ENCODE results near the gene USP25.

The USP25 gene

DNA sequence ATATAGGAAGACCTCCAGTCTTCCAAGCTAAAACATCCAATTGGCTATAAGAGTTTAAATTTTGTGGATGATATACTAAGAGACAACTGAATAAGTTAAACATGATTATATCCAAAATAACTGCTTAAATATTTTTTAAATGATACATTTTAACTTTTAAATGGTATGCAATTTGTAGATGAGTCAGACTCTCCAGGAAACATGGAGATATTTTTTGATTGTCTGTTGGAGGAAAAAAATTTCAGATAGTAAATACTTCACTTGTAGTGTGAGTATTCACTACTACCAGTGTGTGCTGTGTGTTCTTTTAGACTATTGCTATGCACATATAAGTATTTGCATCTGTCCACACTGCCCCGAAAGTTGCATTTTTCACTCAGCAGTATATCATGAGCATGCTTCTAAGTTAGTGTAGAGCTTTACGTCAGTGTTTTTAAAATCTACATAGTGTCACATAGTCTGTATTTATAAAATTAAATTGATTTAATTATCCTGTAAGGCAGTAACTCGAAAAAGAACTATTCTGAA is 91.1 kb downstream of the USP25 start:
- DNase-seq: no peak

DNA sequence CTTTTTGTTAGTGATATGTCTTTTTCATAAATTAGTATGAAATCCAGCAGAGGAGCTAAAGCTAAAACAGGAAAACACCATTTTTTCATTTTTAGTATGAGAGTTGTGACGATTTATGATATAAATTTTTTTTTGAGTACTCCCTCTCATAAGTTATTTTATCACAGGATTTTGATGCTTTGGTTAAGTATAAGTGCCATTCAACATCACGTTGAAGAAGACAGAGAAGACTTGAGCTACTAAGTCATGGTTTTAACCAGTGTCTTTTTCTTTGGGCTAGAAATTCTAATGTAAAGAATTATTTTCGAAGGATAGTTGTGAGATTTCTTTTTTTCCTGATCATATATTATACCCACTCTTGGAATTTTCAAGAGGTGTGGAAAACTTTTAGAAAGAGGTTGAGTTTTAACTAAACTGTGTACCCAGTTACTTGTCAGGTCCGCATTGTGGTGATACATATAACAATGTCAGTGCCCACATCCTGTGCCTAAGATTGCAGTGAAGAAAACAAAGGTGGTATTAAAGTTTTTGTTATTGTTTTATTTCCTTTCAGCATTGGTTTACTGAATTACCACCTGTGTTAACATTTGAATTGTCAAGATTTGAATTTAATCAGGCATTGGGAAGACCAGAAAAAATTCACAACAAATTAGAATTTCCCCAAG is 93.8 kb downstream of the USP25 start:
- no peak for DNase-seq

DNA sequence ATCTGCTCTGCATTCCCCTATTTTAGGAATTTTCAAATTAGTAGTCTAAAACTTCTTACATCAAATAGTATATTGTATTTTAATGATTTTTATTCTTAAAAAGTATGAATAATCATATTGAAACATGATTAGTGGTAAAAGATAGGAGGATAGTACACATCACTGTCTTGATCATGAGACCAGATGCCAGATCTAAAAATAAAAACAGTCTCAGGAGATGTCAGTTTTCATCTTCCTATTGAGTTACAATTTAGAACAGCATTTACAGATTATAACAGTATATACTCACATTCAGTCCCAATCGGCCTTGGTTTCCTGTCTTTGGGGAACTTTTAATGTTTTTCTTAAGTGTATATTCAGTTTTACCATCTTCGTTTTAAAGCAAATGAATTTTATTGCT is 95.9 kb downstream of the USP25 start:
- DNase-seq: no peak

DNA sequence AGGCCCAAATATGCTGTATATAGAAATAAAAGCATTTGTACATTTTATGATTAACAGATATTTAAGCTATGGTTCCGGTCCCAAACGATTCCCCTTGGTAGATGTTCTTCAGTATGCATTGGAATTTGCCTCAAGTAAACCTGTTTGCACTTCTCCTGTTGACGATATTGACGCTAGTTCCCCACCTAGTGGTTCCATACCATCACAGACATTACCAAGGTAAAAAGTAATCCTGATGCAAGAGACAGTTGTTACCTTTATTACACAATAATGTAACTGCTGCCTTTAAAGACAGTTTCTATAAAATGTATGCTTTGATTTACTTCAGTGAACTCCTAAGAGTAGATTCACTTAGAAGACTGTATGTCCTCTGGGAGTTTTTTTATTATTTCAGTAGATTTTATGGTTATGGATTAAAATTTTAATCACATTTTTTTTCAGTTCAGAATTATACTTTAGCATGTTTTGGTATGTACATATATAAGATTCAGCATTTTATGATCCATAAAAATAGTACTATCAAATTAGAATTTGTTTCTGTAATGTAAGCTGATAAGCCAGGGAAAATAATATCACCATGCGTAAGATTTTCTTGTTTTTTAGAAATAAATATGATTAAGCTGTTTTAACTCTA is 96.5 kb downstream of the USP25 start:
- peak in 1 of 2 experiments; percentile 10 for DNase-seq

DNA sequence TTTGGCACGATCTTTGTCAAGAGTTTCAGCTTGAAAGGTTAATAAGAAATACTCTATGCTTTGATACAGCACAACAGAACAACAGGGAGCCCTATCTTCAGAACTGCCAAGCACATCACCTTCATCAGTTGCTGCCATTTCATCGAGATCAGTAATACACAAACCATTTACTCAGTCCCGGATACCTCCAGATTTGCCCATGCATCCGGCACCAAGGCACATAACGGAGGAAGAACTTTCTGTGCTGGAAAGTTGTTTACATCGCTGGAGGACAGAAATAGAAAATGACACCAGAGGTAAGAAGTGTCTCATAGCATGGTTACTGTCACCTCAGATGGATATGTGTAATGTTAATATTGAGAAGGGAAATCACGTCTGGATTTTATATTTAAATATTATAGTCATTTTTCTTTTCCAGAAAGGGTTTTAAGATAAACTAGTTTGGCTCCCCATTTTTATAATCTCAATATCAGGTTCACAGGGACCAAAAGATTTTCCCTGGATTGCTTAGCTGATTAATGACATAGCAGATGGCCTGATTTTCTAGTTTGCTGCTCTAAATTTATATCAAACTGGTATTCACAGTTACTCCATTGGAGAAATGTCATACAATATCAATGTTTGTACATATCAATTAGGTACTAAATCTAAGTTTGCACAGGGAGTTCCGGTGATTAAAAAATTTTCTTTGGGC is 97.3 kb downstream of the USP25 start:
- DNase-seq: no peak

DNA sequence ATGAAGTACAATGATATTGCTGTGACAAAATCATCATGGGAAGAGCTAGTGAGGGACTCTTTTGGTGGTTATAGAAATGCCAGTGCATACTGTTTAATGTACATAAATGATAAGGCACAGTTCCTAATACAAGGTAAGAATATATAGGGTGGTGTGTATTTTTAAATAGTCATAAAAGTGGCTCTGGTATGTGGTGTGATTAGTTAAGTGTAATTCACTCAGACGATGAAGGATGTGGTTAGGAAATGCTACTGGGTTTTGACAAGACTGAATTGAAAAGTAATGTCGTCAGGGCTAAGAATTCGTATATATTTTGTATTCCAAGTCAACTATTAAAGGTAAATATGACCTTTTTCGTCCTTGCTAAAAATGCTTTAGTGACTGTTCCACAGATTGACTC is 101.7 kb downstream of the USP25 start:
- DNase-seq: no peak

DNA sequence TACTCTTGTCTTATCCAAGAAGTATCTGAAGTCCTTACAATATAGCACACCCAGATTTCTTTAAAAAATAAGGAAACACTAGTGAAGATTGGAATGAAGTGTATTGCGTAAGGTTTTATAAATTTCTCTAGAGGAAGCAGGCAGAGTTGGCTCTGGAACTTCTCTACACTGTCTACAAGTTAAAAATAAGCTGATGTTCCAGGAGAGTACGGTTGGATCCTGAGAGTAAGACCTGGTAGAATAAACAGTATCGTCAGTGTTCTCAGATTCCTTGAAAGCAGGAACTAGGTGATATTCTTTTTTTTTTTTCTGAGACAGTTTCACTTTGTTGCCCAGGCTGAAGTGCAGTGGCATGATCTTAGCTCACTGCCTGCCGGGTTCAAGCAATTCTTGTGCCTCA is 107.9 kb downstream of the USP25 start:
- no peak for DNase-seq

DNA sequence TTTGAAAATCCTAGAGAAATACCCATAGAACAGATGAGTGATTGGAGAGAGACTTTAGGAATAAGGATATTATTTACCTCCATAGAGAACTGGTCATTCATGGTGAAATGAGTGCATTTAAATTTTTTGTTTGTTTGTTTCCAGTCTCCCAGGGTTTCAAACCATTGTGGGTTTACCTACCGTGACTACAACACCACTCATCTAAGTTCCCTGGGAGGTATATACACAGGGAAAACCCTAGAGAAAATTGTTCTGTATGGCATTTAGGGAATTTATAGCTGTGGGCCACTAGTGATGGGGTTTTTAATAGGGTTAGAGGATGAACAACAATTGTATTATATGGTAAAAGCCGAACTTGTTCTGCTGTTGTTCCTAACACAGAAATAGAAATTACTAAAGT is 109.2 kb downstream of the USP25 start:
- no peak for DNase-seq

DNA sequence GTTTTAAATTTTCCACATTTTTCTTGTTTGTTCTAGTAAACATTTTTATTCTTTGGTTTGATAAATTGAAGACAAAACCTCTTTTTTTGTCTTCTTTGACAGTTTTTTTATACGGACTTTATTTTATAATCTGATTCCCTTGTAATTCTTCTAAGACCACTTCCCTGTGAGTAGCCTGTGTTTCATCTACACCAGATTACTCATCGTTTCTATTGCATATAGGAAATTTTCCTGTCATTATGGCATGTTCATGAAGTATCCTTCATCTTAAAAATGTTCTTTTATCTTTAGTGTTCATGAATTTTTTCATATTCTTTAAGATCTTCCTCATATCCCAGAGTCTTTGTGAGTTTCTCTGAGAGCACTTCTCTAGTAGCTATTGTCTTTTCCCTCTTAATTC is 109.8 kb downstream of the USP25 start:
- no peak for DNase-seq

DNA sequence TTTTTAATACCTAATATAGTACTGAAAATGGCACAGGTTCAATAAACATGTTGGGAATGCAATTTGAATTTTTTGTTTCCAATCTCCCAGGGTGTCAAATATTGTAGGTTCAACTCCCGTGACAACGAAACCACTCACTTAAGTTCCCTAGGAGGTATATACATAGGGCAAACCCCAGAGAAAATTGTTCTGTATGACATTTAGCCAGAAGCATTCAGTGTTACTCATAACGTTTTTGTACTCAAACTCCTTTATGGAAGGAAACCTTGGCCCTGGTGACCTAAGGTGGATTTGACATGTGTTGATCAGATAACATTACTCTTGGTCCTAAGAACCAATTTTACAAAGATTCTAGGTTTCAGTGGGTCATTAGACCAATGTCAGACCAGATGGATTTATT is 110.6 kb downstream of the USP25 start:
- DNase-seq: no peak

DNA sequence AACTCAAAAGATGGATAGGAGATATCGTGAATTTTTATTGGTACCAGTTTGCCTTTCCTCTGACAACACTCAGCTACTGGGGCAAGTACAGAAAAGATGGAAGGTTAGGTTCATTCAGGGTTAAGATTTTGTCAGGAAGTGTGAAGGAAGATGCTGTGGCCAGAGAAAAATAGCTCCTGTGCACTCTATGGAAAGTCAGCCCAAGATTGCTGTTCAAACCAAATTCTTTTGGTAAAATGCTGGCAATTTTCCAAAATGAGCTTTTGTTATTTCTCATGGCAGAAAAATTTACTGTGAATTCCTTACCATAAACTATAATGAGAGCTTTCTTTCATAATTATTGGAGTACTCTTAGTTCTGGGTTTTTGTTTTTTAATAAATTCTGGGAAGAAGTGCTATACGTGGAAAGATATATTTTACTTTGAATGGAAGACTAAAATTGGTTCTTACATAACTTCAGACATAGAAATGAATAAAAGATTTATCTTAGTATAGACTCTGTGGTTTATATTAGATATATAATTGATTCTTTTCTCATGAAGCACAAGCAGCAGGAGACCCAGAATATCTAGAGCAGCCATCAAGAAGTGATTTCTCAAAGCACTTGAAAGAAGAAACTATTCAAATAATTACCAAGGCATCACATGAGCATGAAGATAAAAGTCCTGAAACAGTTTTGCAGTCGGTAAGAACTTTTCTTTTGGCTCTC is 112.2 kb downstream of the USP25 start:
- DNase-seq: no peak

DNA sequence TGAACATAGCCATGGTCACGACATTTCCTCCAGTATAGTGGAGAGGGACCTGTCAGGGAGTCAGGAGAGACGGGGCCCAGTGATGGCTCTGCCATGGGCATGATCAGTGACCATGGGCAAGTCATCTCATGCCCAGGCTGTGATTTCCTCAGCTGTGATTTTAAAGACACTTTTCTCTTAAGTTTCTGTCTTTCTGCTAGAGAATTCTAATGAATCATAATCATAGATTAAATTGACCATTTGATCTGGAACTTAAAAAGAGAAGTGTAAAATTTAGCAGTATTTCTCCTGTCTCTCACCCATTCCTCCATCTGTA is 112.7 kb downstream of the USP25 start:
- no peak for DNase-seq

DNA sequence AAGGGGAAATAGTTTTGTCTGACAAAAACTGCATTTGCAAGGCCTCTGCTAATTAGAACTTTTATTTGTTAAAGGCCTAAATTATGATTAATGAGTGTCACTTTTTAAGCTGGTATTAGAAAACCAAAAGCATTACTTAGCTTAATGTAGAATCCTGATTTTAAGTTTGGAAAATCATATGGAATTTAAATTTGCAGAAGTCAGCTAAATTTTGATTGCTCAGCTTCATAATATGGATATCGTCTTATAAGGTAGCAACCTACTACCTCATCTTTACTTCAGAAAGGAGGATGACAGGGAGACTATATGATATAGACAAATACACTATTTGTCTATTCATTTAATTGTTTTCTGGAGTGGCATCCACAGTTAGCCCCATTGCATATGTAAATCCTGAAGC is 114.0 kb downstream of the USP25 start:
- no peak for DNase-seq

DNA sequence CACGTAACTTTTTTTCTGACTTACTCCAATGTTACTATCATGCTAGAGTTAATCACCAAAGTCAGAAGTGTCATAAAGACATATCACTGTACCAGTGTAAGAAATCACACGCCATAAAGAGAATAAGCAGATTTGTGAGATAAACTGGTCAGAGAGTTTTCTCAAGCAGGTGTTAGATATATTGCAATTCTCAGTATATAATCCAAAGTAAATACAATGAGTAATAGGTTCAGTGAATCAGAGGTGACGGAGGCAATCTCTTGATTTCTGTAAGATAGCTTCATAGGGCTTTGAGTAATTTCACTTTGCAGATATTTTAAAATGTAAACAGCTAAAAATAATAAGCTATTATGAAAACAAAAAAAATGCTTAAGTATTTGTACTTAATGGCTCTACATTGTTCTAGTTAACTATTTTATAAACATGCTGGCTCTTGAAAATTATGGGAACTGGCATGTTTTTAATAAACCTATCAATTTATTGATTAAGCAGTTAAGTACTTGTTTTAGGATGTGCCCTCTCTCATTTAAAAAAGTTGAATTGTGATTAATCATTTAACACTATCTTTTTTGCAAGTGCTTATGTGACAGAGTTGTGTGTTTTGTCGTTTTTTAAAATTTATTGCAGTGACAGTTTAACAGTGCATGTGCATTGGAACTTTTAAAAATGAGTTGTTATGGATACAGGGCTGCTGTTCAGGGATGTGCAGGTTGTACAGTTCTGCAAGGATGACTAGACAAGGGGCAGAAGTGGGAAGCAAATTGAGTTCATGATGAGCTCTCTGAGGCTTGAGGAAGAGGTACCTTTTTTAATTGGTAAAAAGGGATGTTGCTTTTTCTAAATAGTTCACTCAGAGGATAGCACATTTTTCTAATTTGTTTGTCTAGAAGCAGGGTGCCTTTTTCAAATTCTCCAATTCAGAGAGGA is 119.1 kb downstream of the USP25 start:
- DNase-seq: no peak

DNA sequence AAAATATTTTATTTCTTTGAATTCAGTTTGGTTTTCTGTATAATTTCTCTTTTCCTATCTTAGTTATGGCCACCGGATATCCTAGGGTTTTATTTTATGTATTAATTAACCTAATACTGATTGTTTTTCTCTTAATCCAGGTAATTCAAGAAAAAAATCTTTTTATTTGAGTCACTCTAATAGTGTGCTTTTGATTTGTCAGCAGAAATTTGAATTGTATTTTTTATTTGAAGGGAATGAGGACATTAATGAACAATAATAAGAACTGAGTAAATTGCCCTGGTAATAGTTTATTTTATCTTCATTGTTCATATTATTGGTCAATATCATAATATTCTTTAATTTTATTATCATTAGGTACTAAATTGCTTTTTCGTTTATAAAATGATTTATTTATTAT is 120.1 kb downstream of the USP25 start:
- no peak for DNase-seq

DNA sequence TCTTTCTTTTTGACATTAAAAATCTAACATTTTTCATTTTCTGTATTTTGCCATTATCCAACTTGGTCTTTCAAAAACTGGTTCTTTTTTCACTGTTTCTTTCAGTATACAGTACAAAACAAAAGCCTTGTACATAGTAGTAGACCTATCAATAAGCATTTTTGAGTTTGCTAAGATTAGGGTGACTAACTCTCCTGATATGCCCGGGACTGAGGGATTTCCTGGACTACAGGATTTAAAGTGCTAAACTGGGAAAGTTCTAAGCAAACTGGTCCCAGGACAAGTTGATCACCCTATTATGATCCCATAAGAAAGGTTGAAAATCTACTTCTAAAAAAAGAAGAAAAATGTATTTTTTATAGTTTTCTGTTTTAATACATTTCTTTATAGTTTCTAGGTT is 120.9 kb downstream of the USP25 start:
- peak; percentile 0 to 26 for DNase-seq

DNA sequence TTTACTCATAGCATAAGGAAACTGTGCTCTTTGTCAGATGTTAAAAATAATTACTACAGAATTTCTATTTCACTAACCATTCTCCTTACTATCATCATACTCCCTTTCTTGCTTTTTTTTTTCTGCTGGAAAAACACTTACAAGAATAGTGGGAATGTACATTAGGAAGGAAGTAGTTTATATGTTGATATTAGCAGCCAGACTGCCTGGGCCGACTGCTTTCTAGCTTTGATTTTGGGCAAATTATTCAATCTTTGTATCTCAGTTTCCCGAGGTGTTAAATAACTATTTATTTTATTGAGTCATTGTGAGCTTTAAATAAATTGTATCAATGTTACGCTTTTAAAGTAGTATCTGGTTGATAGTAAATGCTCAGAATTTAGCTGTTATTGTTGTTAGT is 122.4 kb downstream of the USP25 start:
- no peak for DNase-seq

DNA sequence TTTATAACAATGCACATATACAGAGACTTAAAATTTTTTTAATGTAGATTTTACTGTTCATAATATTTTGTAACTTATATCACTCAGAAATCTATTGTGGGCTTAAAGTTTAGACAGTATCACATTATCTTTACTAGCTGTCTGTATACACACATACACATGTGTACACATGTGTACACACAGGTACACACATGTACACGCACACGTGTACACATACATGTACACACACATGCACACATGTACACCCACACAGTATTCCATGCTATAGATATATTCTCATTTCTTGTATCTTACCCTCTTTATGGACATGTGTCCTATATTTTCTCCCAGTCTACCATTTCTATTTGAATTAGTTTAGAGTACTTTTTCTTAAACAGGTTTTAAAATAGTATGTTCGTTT is 123.3 kb downstream of the USP25 start:
- DNase-seq: no peak

DNA sequence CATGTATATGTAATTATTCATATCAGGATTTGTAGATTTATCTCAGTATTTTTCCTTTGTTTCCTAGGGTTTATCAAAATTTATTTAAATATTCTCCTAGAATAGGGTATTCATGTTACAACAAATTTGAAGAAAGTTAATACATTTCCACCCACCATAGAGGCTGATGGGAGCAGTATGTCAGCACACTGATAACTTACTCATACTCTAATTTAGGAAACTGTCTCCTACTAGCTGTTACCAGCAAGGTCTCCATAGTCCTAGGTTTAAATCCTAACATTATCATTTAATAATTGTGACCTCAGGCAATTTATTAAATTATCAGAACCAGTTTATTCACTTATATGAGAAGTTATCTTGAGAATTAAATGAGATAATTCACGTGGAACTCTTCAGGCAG is 127.0 kb downstream of the USP25 start:
- DNase-seq: no peak

DNA sequence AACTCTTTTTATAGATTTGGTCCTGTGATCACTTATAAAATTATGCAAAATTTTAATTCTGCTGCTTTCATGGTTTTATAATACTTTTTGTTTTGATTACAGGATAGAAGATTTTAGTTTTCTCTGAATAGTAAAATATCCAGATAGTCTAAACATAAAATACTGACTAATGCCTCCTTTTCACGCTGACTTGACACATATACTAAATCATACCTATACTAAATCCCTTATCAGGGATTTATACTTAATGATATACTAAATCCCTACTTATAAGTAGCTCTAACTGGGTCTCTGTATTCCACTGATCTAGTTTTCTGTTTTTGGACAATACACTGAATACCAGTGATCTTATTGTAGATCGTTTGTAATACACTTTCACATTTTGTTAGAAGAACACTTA is 128.0 kb downstream of the USP25 start:
- no peak for DNase-seq

DNA sequence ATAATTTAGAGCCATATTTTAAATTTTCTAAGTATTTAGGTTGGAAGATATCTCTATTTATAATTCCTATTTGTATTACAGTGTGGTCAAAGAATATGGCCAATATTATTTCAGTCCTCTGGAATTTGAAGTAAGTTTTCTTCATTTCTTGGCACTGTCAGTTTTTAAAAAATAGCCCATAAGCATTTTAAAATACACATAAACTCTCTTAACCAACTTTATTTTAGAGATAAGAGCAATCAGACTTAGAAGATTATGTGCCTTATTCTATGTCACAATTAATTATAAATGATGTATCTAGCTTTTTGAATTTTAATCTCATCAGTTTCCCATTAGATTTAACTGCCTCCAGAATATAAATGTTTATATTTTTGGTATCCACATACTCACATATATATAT is 130.8 kb downstream of the USP25 start:
- DNase-seq: no peak

DNA sequence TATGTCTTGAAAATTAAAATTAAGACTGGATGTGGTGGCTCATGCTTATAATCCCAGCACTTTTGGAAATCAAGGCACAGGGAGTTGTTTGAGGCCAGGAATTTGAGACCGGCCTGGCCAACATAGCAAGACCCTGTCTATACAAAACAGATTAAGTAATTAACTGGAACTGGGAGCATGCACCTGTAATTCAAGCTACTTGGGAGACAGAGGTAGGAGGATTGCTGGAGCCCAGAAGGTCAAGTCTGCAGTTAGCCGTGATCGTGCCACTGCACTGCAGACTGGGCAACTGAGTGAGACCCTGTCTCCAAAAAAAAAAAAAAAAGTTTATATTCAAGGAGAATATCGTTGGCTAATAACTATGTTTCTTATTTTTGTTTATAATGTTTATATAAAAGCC is 139.2 kb downstream of the USP25 start:
- no peak for DNase-seq

DNA sequence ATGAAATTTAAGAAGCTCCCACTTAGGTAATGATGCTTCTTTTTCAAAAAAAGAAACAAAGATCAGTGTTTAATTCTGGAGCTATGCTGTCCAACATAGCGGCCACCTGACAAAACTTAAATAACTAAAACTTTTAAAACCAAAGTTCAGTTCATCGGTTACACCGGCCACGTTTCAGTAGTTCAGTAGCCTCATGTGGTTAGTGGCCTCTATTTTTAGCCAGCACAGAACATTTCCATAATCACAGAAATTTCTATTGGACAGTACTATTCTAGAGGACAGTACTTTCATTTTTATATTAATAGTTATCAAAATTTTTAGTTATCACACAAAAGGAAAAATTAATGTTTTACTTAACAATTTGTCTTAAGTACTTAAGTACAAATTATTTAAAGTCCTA is 141.0 kb downstream of the USP25 start:
- DNase-seq: no peak

Data from SW 1271 (cell line).